ENCODE results near the gene DTYMK. TPM values are rescaled to one million over a fixed set of nuclear protein-coding genes. Genes with fewer than 3 reads are reported as not detected.

Gene DTYMK
- total RNA-seq, 2 donors from 2014 or later = 55.5 to 107 TPM

GRCh38 chr2:241654551-241654950 lies 32.1 kb downstream of the DTYMK start:
- peaks cover 4% of the 10 kb centered on the region for H3K4me1 Mint-ChIP-seq
- H3K9me3 Mint-ChIP-seq = no peaks in the 10 kb centered on the region
- H3K27me3 Mint-ChIP-seq = no peaks in the 10 kb centered on the region
- no peak overlapping the region for H3K27ac Mint-ChIP-seq
- H3K36me3 Mint-ChIP-seq (ENCODE audit: low read depth) = peaks cover 82% of the 10 kb centered on the region
- no peak for ATAC-seq (replicated peaks)
- H3K4me3 Mint-ChIP-seq = no peak overlapping the region

DNA sequence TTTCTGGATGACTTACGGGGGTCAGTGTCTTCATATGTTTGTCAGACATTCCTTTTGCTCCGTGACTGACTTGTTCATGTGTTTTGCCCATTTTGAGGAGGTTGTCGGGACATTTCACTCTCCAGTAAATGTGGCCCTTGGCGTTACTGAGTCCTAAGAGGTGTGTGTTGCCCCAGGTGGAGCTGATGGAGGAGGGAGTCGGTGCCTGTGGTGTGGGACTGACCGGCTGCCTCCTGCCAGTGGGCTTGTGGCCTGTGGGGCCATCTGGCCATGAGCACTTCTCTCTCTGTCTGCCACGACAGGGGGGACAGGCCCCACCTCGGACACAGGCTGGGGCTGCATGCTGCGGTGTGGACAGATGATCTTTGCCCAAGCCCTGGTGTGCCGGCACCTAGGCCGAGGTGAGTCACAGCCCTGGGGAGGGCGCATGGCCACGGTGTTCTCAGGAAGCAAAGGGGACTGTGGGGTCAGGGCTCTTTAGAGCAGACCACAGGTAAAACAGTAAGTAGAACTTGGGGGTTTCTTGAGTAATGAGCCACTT lies 33.3 kb downstream of the DTYMK start:
- Mint-ChIP-seq H3K36me3 (ENCODE audit: low read depth) (peaks cover 80% of the 10 kb centered on the region), H3K4me1 (peaks cover 4% of the 10 kb centered on the region), H3K27ac (no peak overlapping the region), H3K4me3 (no peak overlapping the region), H3K27me3 (no peaks in the 10 kb centered on the region), H3K9me3 (no peaks in the 10 kb centered on the region)
- ATAC-seq (replicated peaks) = no peak

DNA sequence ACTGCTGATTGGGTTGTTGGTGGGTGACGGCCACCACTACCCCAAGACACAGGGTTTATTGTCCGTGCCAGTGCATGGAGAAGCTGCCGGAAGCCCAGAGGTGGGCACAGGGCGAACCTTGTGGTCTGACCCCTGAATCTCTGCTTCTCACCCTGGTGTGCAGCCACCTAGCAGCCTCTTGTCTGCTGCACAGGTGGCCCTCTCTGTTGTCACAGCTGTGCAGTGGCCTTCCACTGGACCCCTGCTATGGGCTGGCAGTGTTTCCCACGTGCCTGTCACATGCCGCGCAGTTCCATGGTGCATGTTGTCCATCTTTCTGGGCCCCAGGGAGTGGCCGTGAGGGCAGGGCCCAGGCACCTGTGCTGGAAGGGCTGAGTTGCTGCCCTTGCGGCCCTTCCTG lies 33.9 kb downstream of the DTYMK start:
- Mint-ChIP-seq H3K36me3 (ENCODE audit: low read depth) (peaks cover 77% of the 10 kb centered on the region), H3K27me3 (no peaks in the 10 kb centered on the region), H3K4me3 (no peak overlapping the region), H3K27ac (no peak overlapping the region), H3K9me3 (no peaks in the 10 kb centered on the region), H3K4me1 (peaks cover 4% of the 10 kb centered on the region)
- ATAC-seq (replicated peaks) = no peak

- no peak overlapping the region for H3K4me3 Mint-ChIP-seq
- H3K36me3 Mint-ChIP-seq (ENCODE audit: low read depth) = peaks cover 71% of the 10 kb centered on the region
- H3K4me1 Mint-ChIP-seq = no peaks in the 10 kb centered on the region
- ATAC-seq (replicated peaks) = no peak
- H3K9me3 Mint-ChIP-seq = no peaks in the 10 kb centered on the region
- no peak overlapping the region for H3K27ac Mint-ChIP-seq
- no peaks in the 10 kb centered on the region for H3K27me3 Mint-ChIP-seq
These were observed 34.5 kb downstream of the DTYMK start for GRCh38 chr2:241652142-241652541.

DNA sequence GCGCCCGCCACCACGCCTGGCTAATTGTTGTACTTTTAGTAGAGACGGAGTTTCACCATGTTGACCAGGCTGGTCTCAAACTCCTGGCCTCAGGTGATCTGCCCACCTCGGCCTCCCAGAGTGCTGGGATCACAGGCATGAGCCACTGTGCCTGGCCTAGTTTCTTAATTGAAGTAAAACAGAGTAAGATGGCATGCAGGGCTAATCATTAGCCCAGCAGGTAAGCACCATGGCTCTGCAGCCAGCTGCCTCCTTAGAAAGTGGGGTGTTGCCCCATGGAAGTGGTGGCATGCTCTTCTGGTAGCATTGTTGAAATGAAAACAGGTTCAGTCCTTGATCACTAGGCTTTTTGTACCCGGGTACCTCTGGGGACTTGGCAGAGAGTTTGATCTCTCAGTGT lies 36.7 kb downstream of the DTYMK start:
- Mint-ChIP-seq H3K4me3 (no peak overlapping the region), H3K27me3 (no peaks in the 10 kb centered on the region), H3K9me3 (no peaks in the 10 kb centered on the region), H3K36me3 (ENCODE audit: low read depth) (peaks cover 49% of the 10 kb centered on the region), H3K4me1 (no peaks in the 10 kb centered on the region), H3K27ac (no peak overlapping the region)
- ATAC-seq (replicated peaks) = no peak

DNA sequence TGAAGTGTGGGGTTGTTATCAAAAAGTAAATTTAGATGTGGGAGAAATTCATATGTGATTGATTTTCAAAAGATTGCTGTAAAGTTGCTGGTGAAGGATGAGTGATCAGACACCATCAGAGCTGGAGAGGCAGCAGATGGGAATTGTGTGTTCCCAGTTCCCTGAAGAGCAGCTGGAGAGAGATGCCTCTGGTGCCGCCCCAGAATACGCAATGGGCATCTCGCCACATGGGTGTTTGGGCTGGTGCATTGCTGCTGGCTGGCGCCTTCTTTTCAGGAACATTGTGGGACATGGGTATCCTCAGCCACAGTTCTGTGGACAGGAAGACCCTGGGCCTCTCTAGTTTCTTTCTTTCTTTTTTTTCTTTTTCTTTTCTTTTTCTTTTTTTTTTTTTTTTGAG lies 37.2 kb downstream of the DTYMK start:
- Mint-ChIP-seq H3K36me3 (ENCODE audit: low read depth) (peaks cover 43% of the 10 kb centered on the region), H3K27me3 (no peaks in the 10 kb centered on the region), H3K27ac (peak overlapping the region; percentile 61), H3K4me3 (no peak overlapping the region), H3K4me1 (no peaks in the 10 kb centered on the region), H3K9me3 (no peaks in the 10 kb centered on the region)
- no peak for ATAC-seq (replicated peaks)

- ATAC-seq (replicated peaks) = no peak
- H3K4me1 Mint-ChIP-seq = no peaks in the 10 kb centered on the region
- no peak overlapping the region for H3K4me3 Mint-ChIP-seq
These were observed 38.2 kb downstream of the DTYMK start for GRCh38 chr2:241648453-241648852.

DNA sequence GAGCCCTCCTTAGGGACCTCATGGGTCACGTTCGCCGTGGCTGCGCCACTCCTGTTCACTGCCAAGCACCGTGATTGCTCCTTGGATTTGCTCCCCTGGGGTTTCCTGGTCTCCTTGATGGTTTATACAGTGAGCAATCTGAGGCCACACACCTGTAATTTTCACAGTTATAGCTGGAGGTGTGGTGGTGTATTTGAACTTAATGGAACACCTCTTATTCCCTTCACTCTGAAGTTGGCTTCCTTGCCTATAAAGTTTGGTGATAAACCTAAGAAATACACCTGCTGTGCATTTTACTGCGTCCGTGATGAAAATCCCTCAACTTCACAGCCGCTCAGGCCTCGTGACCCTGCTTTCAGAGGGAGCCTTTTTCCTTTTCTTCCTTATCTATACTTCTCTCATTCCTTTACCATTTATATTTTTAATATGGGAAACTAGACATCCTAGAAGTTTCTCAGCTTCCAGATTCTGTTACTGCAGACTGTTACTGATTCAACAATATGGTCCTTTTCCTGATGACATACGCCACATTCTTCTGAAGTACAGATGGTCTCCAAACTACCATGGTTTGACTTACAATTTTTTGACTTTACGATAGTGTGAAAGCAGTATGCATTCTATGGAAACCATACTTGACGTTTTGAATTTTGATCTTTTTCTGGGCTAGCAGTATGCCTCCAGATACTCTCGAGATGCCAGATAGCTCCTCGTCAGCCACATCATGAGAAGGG lies 40.5 kb downstream of the DTYMK start:
- Mint-ChIP-seq H3K36me3 (ENCODE audit: low read depth) (peaks cover 15% of the 10 kb centered on the region), H3K4me1 (peaks cover 13% of the 10 kb centered on the region), H3K9me3 (no peaks in the 10 kb centered on the region), H3K4me3 (no peak overlapping the region), H3K27ac (peak overlapping the region; percentile 54), H3K27me3 (no peaks in the 10 kb centered on the region)
- ATAC-seq (replicated peaks) = no peak

More at GRCh38 chr2:241648453-241648852, 38.2 kb downstream of the DTYMK start:
- Mint-ChIP-seq H3K9me3 (no peaks in the 10 kb centered on the region), H3K36me3 (ENCODE audit: low read depth) (peaks cover 34% of the 10 kb centered on the region), H3K27me3 (no peaks in the 10 kb centered on the region), H3K27ac (no peak overlapping the region)

- H3K9me3 Mint-ChIP-seq = no peaks in the 10 kb centered on the region
- no peak overlapping the region for H3K4me3 Mint-ChIP-seq
- peaks cover 21% of the 10 kb centered on the region for H3K4me1 Mint-ChIP-seq
- peaks cover 12% of the 10 kb centered on the region for H3K36me3 Mint-ChIP-seq (ENCODE audit: low read depth)
- H3K27me3 Mint-ChIP-seq = no peaks in the 10 kb centered on the region
- no peak overlapping the region for H3K27ac Mint-ChIP-seq
- no peak for ATAC-seq (replicated peaks)
These were observed 41.3 kb downstream of the DTYMK start for GRCh38 chr2:241645056-241645914.

DNA sequence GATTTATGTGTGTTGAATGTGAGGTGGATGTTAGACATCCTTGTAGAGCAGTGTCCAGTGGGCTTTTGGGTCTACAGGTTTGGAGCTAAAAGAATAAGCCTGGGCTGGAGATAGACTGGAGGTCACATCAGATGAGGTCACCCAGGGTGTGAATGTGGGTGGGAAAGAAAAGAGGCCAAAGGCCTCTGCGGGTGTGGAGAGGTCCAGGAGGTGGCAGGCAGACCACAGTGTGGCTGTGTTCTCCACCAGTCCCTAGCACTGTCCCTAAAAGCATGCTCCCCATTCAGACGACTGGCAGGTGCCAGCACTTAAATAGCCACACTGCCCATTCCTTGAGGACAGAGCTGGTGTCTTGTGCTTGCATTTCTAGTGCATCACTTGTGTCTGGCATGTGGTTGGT lies 45.0 kb downstream of the DTYMK start:
- no peak overlapping the region for H3K4me3 Mint-ChIP-seq
- H3K9me3 Mint-ChIP-seq = no peaks in the 10 kb centered on the region
- peak overlapping the region; percentile 67 for H3K27ac Mint-ChIP-seq
- H3K36me3 Mint-ChIP-seq (ENCODE audit: low read depth) = peaks cover 28% of the 10 kb centered on the region
- no peak for ATAC-seq (replicated peaks)
- H3K4me1 Mint-ChIP-seq = peaks cover 28% of the 10 kb centered on the region
- no peaks in the 10 kb centered on the region for H3K27me3 Mint-ChIP-seq

- peak overlapping the region; percentile 67 for H3K27ac Mint-ChIP-seq
- H3K9me3 Mint-ChIP-seq = no peaks in the 10 kb centered on the region
- peak overlapping the region; percentile 93 for H3K4me3 Mint-ChIP-seq
- ATAC-seq (replicated peaks) = peak; percentile 30
- no peaks in the 10 kb centered on the region for H3K27me3 Mint-ChIP-seq
- H3K36me3 Mint-ChIP-seq (ENCODE audit: low read depth) = peaks cover 36% of the 10 kb centered on the region
- H3K4me1 Mint-ChIP-seq = peaks cover 28% of the 10 kb centered on the region
These were observed 46.3 kb downstream of the DTYMK start for GRCh38 chr2:241640165-241640795.

DNA sequence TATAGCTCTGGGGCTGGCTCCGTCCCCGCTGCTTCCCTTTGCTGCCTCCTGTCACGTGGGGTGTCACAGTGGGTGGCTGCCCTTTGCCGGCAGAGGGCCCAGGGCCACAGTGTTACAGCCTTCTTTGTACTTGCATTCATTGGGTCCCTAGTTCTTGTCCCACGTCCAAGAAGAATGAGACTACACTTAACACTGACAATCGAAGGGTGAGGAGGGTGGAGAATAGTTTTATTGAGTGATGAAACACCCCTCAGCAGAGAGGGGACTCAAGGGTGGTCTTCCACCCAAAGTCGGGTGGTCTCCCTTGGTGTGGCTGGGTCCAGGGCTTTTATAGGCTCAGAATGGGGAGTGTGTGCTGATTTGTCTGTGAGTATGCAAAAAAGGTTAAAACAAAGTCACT lies 47.2 kb downstream of the DTYMK start:
- no peak for ATAC-seq (replicated peaks)

GRCh38 chr2:241638940-241639339 lies 47.7 kb downstream of the DTYMK start:
- Mint-ChIP-seq H3K27me3 (no peaks in the 10 kb centered on the region), H3K4me1 (peaks cover 28% of the 10 kb centered on the region), H3K4me3 (peak overlapping the region; percentile 93), H3K27ac (peak overlapping the region; percentile 95), H3K36me3 (ENCODE audit: low read depth) (peaks cover 50% of the 10 kb centered on the region), H3K9me3 (no peaks in the 10 kb centered on the region)
- no peak for ATAC-seq (replicated peaks)

More for the DNA sequence above, 47.2 kb downstream of the DTYMK start:
- peak overlapping the region; percentile 93 for H3K4me3 Mint-ChIP-seq
- no peaks in the 10 kb centered on the region for H3K27me3 Mint-ChIP-seq
- H3K9me3 Mint-ChIP-seq = no peaks in the 10 kb centered on the region
- H3K27ac Mint-ChIP-seq = peak overlapping the region; percentile 67
- peaks cover 28% of the 10 kb centered on the region for H3K4me1 Mint-ChIP-seq
- H3K36me3 Mint-ChIP-seq (ENCODE audit: low read depth) = peaks cover 45% of the 10 kb centered on the region

Measured in activated T-helper 17 cell treated with anti-CD3 and anti-CD28 coated beads, Interleukin-2, amount 50 U/mL, for 72 hours (primary cell).